WTC11 (cell line): Measurements from ENCODE around the gene NRG3.

ENCODE experiments used
- RELA ChIP-seq: sonication (generic); formaldehyde crosslinking; IDR thresholded peaks from 2 replicates; pipeline ENCODE4 v1.8.1; 2022; ENCODE audit warnings: missing genetic modification reagents, mild to moderate bottlenecking, borderline replicate concordance
- ZBTB21 ChIP-seq: sonication (generic); formaldehyde crosslinking; IDR thresholded peaks from 2 replicates; pipeline ENCODE4 v1.8.1; 2023; ENCODE audit warnings: mild to moderate bottlenecking, missing genetic modification reagents, borderline replicate concordance
- TF ChIP-seq, protein P1 (sequence below): fragments of 200-600 bp; IDR thresholded peaks from 2 replicates; pipeline ENCODE4 v1.8.0; 2022; ENCODE audit warnings: antibody characterized with exemption
- TF ChIP-seq, protein P2 (sequence below): sonication (generic); formaldehyde crosslinking; IDR thresholded peaks from 2 replicates; pipeline ENCODE4 v1.8.1; 2023; ENCODE audit warnings: mild to moderate bottlenecking, missing genetic modification reagents

DNA sequence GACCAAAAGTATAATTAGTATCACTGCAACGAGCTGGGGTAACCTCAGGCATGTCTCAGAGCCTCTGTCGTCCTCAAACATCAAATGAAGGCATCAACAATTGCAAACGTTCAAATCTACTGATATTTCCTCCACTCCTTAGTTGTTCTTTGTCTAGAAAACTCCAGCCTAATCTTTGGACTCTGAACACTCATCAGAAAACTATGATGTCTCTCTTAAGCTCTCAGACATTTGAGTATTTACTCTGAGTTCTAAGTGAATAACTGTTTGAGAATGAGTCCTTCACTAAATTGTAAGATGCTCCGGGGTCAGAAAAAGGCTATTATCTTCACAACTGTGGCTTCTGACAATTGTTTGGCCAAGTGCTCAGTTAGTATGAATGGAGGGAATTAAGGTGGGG is 536.4 kb downstream of the NRG3 start:
- TF ChIP-seq ZBTB21 (CRISPR knock-in tag) = no peak
- TF ChIP-seq, protein P1, sequence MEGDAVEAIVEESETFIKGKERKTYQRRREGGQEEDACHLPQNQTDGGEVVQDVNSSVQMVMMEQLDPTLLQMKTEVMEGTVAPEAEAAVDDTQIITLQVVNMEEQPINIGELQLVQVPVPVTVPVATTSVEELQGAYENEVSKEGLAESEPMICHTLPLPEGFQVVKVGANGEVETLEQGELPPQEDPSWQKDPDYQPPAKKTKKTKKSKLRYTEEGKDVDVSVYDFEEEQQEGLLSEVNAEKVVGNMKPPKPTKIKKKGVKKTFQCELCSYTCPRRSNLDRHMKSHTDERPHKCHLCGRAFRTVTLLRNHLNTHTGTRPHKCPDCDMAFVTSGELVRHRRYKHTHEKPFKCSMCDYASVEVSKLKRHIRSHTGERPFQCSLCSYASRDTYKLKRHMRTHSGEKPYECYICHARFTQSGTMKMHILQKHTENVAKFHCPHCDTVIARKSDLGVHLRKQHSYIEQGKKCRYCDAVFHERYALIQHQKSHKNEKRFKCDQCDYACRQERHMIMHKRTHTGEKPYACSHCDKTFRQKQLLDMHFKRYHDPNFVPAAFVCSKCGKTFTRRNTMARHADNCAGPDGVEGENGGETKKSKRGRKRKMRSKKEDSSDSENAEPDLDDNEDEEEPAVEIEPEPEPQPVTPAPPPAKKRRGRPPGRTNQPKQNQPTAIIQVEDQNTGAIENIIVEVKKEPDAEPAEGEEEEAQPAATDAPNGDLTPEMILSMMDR = no peak
- TF ChIP-seq RELA (CRISPR knock-in tag) = no peak
- TF ChIP-seq, protein P2, sequence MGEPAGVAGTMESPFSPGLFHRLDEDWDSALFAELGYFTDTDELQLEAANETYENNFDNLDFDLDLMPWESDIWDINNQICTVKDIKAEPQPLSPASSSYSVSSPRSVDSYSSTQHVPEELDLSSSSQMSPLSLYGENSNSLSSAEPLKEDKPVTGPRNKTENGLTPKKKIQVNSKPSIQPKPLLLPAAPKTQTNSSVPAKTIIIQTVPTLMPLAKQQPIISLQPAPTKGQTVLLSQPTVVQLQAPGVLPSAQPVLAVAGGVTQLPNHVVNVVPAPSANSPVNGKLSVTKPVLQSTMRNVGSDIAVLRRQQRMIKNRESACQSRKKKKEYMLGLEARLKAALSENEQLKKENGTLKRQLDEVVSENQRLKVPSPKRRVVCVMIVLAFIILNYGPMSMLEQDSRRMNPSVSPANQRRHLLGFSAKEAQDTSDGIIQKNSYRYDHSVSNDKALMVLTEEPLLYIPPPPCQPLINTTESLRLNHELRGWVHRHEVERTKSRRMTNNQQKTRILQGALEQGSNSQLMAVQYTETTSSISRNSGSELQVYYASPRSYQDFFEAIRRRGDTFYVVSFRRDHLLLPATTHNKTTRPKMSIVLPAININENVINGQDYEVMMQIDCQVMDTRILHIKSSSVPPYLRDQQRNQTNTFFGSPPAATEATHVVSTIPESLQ (CRISPR knock-in tag) = no peak
